GM21381 (cell line): Measurements from ENCODE around the gene FNDC3B.

Source experiments
- ATAC-seq: cut with Tn5 transposase; IDR thresholded peaks from one replicate; pipeline ENCODE4 v1.9.1; 2021; ENCODE audit warnings: mild to moderate bottlenecking, moderate library complexity; ENCODE audit not compliant: unreplicated experiment

FNDC3B gene

GRCh38 chr3:172323894-172324610, 284.7 kb downstream of the FNDC3B start:
- ATAC-seq = no peak

- no peak for ATAC-seq
Observed at GRCh38 chr3:172324611-172325203, 285.3 kb downstream of the FNDC3B start.

- no peak for ATAC-seq
Observed at GRCh38 chr3:172325461-172325860, 286.1 kb downstream of the FNDC3B start.

GRCh38 chr3:172326993-172327392, 287.6 kb downstream of the FNDC3B start:
- ATAC-seq = no peak

- ATAC-seq = no peak
Observed at GRCh38 chr3:172328282-172328681, 288.9 kb downstream of the FNDC3B start.

GRCh38 chr3:172329070-172329469, 289.7 kb downstream of the FNDC3B start:
- no peak for ATAC-seq

- no peak for ATAC-seq
Observed at GRCh38 chr3:172330413-172330812, 291.0 kb downstream of the FNDC3B start.

GRCh38 chr3:172332256-172333041, 293.1 kb downstream of the FNDC3B start:
- ATAC-seq = no peak

GRCh38 chr3:172333042-172333377, 293.6 kb downstream of the FNDC3B start:
- no peak for ATAC-seq

GRCh38 chr3:172333692-172334457, 294.5 kb downstream of the FNDC3B start:
- no peak for ATAC-seq

- ATAC-seq = no peak
Observed at GRCh38 chr3:172334671-172335207, 295.4 kb downstream of the FNDC3B start.

GRCh38 chr3:172339892-172340291, 300.5 kb downstream of the FNDC3B start:
- no peak for ATAC-seq

GRCh38 chr3:172340583-172340982, 301.2 kb downstream of the FNDC3B start:
- ATAC-seq = no peak

- ATAC-seq = no peak
Observed at GRCh38 chr3:172341482-172342059, 302.2 kb downstream of the FNDC3B start.

GRCh38 chr3:172342097-172342659, 302.8 kb downstream of the FNDC3B start:
- no peak for ATAC-seq

GRCh38 chr3:172343117-172343516, 303.7 kb downstream of the FNDC3B start:
- no peak for ATAC-seq

- ATAC-seq = no peak
Observed at GRCh38 chr3:172343979-172344378, 304.6 kb downstream of the FNDC3B start.

- ATAC-seq = no peak
Observed at GRCh38 chr3:172346161-172346560, 306.8 kb downstream of the FNDC3B start.

- ATAC-seq = no peak
Observed at GRCh38 chr3:172347895-172348679, 308.7 kb downstream of the FNDC3B start.
